Ovary (tissue), 9 donors: ENCODE data around the gene PA2G4. TPM values are rescaled to one million over a fixed set of nuclear protein-coding genes. Genes with fewer than 3 reads are reported as not detected.

Experiments
- polyA plus RNA-seq, 2 donors: library from polyadenylated mRNA; stranded (reverse); fragments of 200-250 nt in 1 of 2; fragments of 350-450 nt in 1 of 2; fragmentation: Illumina TruSeq in 1 of 2; extraction: RNeasy Lipid Tissue Mini Kit (QIAGEN cat#74804) in 1 of 2; gene quantifications; one replicate each; pipeline ENCODE4 v1.2.3, GENCODE V29; 2013 to 2014
- total RNA-seq, 7 donors: library from RNA; depleted of rRNA in 2 of 7; stranded (reverse); fragments of >200 nt in 2 of 7; fragmentation: NEBNext Ultra II Directional in 3 of 7; extraction: Animal tissue kit (Norgen Biotek cat#: 25700) in 3 of 7; gene quantifications; one replicate each; pipeline versions ENCODE4 v1.1.0 to v1.2.4, GENCODE V29; 2016 to 2023
- donor health status: DM: no; HTN: no; CAD: no; lungs with moderate emphysema.
- donor health status: DM: no; HTN: no; CAD: no.
- donor health status: Bipolar disorder and iron deficiency.
- donor health status: DM: yes; HTN: yes; CAD: no.
- donor health status: DM: no; HTN: no; CAD: no.
- donor health status: DM: yes; HTN: yes; CAD: no.

Gene PA2G4
- total and polyA plus RNA-seq, 9 donors: 65.6 to 219 (median 79.7) TPM

Other genes starting within 250 kb of the PA2G4 start
- gene PYM1, start 176.7 kb upstream of the PA2G4 start, total RNA-seq: 10 to 100 TPM; 18.9 to 25.7 (median 21.7) TPM
- 10 to 100 TPM; 22.5 to 25.2 TPM for gene PYM1, start 176.7 kb upstream of the PA2G4 start, polyA plus RNA-seq
- gene DGKA, start 173.4 kb upstream of the PA2G4 start, total RNA-seq: 10 to 100 TPM; 13.3 to 50.1 (median 26.0) TPM
- gene DGKA, start 173.4 kb upstream of the PA2G4 start, polyA plus RNA-seq: 10 to 100 TPM; 15.7 to 40.4 TPM
- gene PMEL, start 138.5 kb upstream of the PA2G4 start, total RNA-seq: 10 to 100 TPM in 1 of 7 donors, 1 to 10 TPM in 6; 2.0 to 11.5 (median 3.7) TPM
- gene PMEL, start 138.5 kb upstream of the PA2G4 start, polyA plus RNA-seq: 1 to 10 TPM; 2.0 to 2.7 TPM
- gene CDK2, start 137.7 kb upstream of the PA2G4 start, total RNA-seq: 10 to 100 TPM; 18.3 to 33.9 (median 31.3) TPM
- gene CDK2, start 137.7 kb upstream of the PA2G4 start, polyA plus RNA-seq: 10 to 100 TPM; 21.7 to 21.8 TPM
- 100 to 1,000 TPM in 5 of 7 donors, 10 to 100 TPM in 2; 60.4 to 136 (median 117) TPM for gene RAB5B, start 130.5 kb upstream of the PA2G4 start, total RNA-seq
- gene RAB5B, start 130.5 kb upstream of the PA2G4 start, polyA plus RNA-seq: 100 to 1,000 TPM in 1 of 2 donors, 10 to 100 TPM in 1; 81.7 to 217 TPM
- gene SUOX, start 107.3 kb upstream of the PA2G4 start, total RNA-seq: 10 to 100 TPM; 22.1 to 39.4 (median 31.9) TPM
- 10 to 100 TPM; 18.0 to 34.2 TPM for gene SUOX, start 107.3 kb upstream of the PA2G4 start, polyA plus RNA-seq
- gene IKZF4, start 83.5 kb upstream of the PA2G4 start, total RNA-seq: 10 to 100 TPM in 5 of 7 donors, 1 to 10 TPM in 2; 4.0 to 33.2 (median 20.0) TPM
- 10 to 100 TPM in 1 of 2 donors, 1 to 10 TPM in 1; 6.2 to 12.5 TPM for gene IKZF4, start 83.5 kb upstream of the PA2G4 start, polyA plus RNA-seq
- 1,000 to 10,000 TPM in 1 of 7 donors, 100 to 1,000 TPM in 2, 10 to 100 TPM in 4; 16.2 to 2,562 (median 59.7) TPM for gene RPS26, start 62.6 kb upstream of the PA2G4 start, total RNA-seq
- gene RPS26, start 62.6 kb upstream of the PA2G4 start, polyA plus RNA-seq: 1,000 to 10,000 TPM in 1 of 2 donors, 100 to 1,000 TPM in 1; 198 to 1,468 TPM
- 10 to 100 TPM in 1 of 7 donors, 1 to 10 TPM in 5, under 1 TPM in 1; 0.72 to 20.6 (median 3.3) TPM for gene ERBB3, start 24.4 kb upstream of the PA2G4 start, total RNA-seq
- gene ERBB3, start 24.4 kb upstream of the PA2G4 start, polyA plus RNA-seq: 1 to 10 TPM; 1.1 to 5.0 TPM
- 1,000 to 10,000 TPM; 6,021 to 8,245 (median 6,510) TPM for gene RPL41, start 12.1 kb downstream of the PA2G4 start, total RNA-seq
- gene RPL41, start 12.1 kb downstream of the PA2G4 start, polyA plus RNA-seq: over 10,000 TPM; 11,306 to 11,451 TPM
- 10 to 100 TPM in 4 of 7 donors, 1 to 10 TPM in 3; 1.8 to 14.7 (median 10.7) TPM for gene ZC3H10, start 13.7 kb downstream of the PA2G4 start, total RNA-seq
- 1 to 10 TPM; 4.4 to 5.2 TPM for gene ZC3H10, start 13.7 kb downstream of the PA2G4 start, polyA plus RNA-seq
- 100 to 1,000 TPM in 3 of 7 donors, 10 to 100 TPM in 4; 80.3 to 139 (median 97.3) TPM for gene ESYT1, start 23.7 kb downstream of the PA2G4 start, total RNA-seq
- 100 to 1,000 TPM in 1 of 2 donors, 10 to 100 TPM in 1; 62.3 to 102 TPM for gene ESYT1, start 23.7 kb downstream of the PA2G4 start, polyA plus RNA-seq
- gene MYL6B, start 48.0 kb downstream of the PA2G4 start, total RNA-seq: 10 to 100 TPM; 65.9 to 99.2 (median 73.4) TPM
- 10 to 100 TPM; 32.8 to 77.3 TPM for gene MYL6B, start 48.0 kb downstream of the PA2G4 start, polyA plus RNA-seq
- gene MYL6, start 53.8 kb downstream of the PA2G4 start, total RNA-seq: 1,000 to 10,000 TPM in 5 of 7 donors, 100 to 1,000 TPM in 2; 782 to 1,485 (median 1,329) TPM
- gene MYL6, start 53.8 kb downstream of the PA2G4 start, polyA plus RNA-seq: 1,000 to 10,000 TPM; 1,579 to 3,375 TPM
- gene SMARCC2, start 84.9 kb downstream of the PA2G4 start, total RNA-seq: 100 to 1,000 TPM in 5 of 7 donors, 10 to 100 TPM in 2; 57.9 to 172 (median 117) TPM
- 100 to 1,000 TPM in 1 of 2 donors, 10 to 100 TPM in 1; 66.4 to 139 TPM for gene SMARCC2, start 84.9 kb downstream of the PA2G4 start, polyA plus RNA-seq
- 10 to 100 TPM; 34.1 to 55.6 (median 40.6) TPM for gene RNF41, start 117.4 kb downstream of the PA2G4 start, total RNA-seq
- 10 to 100 TPM; 29.4 to 45.1 TPM for gene RNF41, start 117.4 kb downstream of the PA2G4 start, polyA plus RNA-seq
- 10 to 100 TPM; 19.8 to 43.7 (median 28.9) TPM for gene NABP2, start 119.8 kb downstream of the PA2G4 start, total RNA-seq
- 10 to 100 TPM; 25.0 to 37.5 TPM for gene NABP2, start 119.8 kb downstream of the PA2G4 start, polyA plus RNA-seq
- under 1 TPM; 0.25 to 0.85 (median 0.69) TPM for gene SLC39A5, start 125.5 kb downstream of the PA2G4 start, total RNA-seq
- gene SLC39A5, start 125.5 kb downstream of the PA2G4 start, polyA plus RNA-seq: under 1 TPM in 1 of 2 donors, not detected in 1; 0.28 TPM
- gene ANKRD52, start 153.8 kb downstream of the PA2G4 start, total RNA-seq: 10 to 100 TPM in 5 of 7 donors, 1 to 10 TPM in 2; 9.1 to 37.7 (median 28.9) TPM
- 10 to 100 TPM; 10.5 to 26.2 TPM for gene ANKRD52, start 153.8 kb downstream of the PA2G4 start, polyA plus RNA-seq
- gene COQ10A, start 162.4 kb downstream of the PA2G4 start, total RNA-seq: 10 to 100 TPM; 11.3 to 31.1 (median 14.9) TPM
- 10 to 100 TPM; 13.8 to 20.5 TPM for gene COQ10A, start 162.4 kb downstream of the PA2G4 start, polyA plus RNA-seq
- gene CS, start 195.8 kb downstream of the PA2G4 start, total RNA-seq: 100 to 1,000 TPM in 5 of 7 donors, 10 to 100 TPM in 2; 49.6 to 155 (median 137) TPM
- 100 to 1,000 TPM in 1 of 2 donors, 10 to 100 TPM in 1; 48.9 to 237 TPM for gene CS, start 195.8 kb downstream of the PA2G4 start, polyA plus RNA-seq
- 100 to 1,000 TPM in 2 of 7 donors, 10 to 100 TPM in 5; 58.9 to 112 (median 84.9) TPM for gene CNPY2, start 211.4 kb downstream of the PA2G4 start, total RNA-seq
- gene CNPY2, start 211.4 kb downstream of the PA2G4 start, polyA plus RNA-seq: 100 to 1,000 TPM; 107 to 134 TPM
- 100 to 1,000 TPM in 1 of 7 donors, 10 to 100 TPM in 6; 41.0 to 103 (median 74.5) TPM for gene PAN2, start 229.4 kb downstream of the PA2G4 start, total RNA-seq
- gene PAN2, start 229.4 kb downstream of the PA2G4 start, polyA plus RNA-seq: 10 to 100 TPM; 44.2 to 67.2 TPM
- under 1 TPM in 2 of 7 donors, not detected in 5; 0.23 to 0.35 TPM for gene IL23A, start 234.3 kb downstream of the PA2G4 start, total RNA-seq
- under 1 TPM in 1 of 2 donors, not detected in 1; 0.16 TPM for gene IL23A, start 234.3 kb downstream of the PA2G4 start, polyA plus RNA-seq